Putamen (tissue), 1 donor: ENCODE data around the gene DDIAS.
"Not testable (repeated sequence)": the region's sequence is repeated elsewhere in the genome, so short reads cannot be mapped to it uniquely, and the experiment has no call there.

Experiments
- DNase-seq: peaks from one replicate; pipeline ENCODE4 v3.0.0-alpha.2; 2016; ENCODE audit warnings: low spot score

DDIAS gene

DNA sequence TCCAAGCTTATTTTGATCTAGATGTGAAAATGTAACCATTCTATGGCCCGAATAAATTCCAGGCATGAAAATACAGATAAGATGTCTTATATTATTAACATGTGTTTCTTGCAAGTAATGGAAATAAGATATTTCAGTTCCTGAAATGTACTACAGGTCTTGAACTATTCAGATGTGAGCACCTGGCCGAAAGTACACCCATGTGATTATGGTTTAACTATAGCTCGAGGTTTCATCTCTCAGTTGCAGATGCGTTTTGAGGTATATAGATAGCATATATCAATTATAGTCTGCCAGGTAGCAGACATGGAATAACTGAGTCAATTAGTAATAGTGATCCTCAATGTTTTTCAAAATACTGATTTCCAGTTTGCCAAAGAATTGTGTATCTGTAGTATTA, 68.3 kb downstream of the DDIAS start:
- DNase-seq = no peak

DNA sequence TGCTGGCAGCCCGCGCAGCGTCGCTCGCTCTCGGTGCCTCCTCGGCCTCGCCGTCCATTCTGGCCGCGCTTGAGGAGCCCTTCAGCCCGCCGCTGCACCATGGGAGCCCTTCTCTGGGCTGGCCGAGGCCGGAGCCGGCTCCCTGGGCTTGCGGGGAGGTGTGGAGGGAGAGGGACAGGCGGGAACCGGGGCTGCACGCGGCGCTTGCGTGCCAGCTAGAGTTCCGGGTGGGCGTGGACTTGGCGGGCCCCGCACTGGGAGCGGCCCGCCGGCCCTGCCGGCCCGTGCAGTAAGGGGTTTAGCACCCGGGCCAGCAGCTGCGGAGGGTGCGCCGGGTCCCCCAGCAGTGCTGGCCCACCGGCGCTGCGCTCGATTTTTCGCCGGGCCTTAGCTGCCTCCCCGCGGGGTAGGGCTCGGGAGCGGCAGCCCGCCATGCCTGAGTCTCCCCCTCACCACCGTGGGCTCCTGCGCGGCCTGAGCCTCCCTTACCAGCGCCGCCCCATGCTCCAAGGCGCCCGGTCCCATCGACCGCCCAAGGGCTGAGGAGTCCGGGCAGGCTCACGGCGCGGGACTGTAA, 69.1 kb downstream of the DDIAS start:
- not testable (repeated sequence) for DNase-seq

DNA sequence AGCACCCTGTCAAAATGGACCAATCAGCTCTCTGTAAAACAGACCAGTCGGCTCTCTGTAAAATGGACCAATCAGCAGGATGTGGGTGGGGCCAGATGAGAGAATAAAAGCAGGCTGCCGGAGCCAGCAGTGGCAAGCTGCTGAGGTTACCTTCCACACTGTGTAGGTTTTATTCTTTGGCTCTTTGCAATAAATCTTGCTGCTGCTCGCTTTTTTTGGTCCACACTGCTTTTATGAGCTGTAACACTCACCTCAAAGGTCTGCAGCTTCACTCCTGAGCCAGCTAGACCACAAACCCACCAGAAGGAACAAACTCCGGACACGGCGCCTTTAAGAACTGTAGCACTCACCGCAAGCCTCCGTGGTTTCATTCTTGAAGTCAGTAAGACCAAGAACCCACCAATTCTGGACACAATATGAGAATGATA, 70.0 kb downstream of the DDIAS start:
- DNase-seq = not testable (repeated sequence)

DNA sequence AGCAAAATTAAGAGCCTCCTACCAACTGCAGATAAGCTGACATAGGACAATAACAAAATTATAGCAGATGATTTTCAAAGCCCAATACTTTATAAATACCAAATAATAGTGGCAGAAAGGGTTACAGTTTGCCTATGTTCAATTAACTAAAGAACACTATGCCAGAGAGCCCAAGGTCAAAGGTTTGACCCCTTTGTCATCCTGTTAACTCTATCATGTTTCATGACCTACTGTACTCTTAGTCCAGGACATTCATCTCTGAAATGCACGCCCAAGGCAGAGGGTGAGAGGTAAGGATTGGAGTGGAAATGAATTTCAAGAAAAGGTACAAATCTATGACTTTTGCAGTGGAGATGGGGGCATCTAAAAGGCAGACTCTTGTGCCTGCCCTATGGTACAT, 70.6 kb downstream of the DDIAS start:
- DNase-seq = no peak

DNA sequence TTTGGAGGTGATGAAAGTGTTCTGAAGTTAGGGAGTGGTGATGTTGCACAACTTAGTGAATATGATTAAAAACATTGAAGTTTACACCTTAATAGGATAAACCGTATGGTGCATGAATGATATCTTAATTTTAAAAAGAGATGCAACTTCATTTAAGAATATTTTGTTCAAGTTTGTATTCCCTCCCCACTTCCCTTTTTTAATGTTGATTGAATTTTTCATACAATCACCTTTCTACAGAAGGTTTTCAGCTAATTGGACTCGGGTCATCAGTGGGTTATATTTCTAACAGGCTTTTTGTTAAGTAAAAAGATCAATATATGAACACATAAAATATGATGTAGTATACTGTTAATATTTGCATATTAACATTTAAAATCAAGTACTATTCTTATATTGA, 72.6 kb downstream of the DDIAS start:
- no peak for DNase-seq

DNA sequence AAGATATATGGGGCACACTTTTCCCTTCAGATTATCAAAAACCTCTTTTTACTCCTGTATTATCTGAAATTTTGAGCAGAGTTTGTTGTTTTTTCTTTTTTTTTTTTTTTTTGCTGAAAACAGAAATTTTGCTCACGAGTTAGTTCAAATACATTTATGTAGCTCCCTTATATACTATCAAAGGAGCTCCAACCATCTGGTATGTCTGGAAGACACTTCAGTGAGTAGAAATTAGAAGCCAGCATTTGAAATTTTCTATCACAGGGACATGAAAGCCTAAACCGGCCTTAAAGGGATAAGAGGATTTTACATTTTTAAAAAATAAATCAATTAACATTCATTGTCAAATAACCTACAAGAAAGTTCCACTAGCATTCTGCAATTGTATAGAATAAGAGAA, 73.3 kb downstream of the DDIAS start:
- DNase-seq = no peak

DNA sequence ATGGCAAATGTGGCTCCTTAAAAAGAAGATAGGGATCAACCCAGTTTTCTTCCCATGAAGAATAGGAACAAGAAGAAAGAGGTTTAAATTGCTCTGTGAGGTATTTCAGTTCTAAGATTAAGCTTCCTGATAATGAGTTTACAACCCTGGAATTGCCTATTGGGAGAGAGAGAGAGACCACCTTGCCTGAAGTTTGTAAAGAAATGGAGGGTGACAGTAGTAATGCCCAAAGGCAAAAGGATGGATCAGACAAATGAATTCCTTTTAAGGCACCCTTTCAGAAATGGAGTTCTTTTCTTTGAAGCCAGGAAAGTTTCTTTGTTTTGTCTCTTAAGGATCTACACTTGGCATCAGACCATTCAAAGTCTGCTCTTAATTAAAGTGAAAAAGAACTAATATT, 74.3 kb downstream of the DDIAS start:
- no peak for DNase-seq

DNA sequence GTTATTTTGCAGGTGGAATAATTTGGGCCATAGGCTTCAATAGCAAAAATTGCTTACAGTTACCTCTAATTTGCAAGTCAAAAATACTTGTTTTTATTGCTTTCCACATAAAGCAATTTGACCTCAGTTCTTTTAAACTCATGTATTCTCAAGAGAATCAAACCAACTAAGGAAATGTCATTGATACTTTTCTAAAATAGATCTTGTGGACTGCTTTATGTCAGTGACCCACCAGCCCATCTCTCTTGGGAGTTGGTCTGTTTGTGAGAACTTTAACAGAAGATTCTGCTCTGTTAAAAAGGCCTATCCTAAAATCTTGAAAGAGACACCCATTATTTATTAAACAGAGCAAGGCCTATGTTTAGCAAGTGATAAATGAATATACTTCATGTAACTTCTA, 75.2 kb downstream of the DDIAS start:
- DNase-seq = no peak

DNA sequence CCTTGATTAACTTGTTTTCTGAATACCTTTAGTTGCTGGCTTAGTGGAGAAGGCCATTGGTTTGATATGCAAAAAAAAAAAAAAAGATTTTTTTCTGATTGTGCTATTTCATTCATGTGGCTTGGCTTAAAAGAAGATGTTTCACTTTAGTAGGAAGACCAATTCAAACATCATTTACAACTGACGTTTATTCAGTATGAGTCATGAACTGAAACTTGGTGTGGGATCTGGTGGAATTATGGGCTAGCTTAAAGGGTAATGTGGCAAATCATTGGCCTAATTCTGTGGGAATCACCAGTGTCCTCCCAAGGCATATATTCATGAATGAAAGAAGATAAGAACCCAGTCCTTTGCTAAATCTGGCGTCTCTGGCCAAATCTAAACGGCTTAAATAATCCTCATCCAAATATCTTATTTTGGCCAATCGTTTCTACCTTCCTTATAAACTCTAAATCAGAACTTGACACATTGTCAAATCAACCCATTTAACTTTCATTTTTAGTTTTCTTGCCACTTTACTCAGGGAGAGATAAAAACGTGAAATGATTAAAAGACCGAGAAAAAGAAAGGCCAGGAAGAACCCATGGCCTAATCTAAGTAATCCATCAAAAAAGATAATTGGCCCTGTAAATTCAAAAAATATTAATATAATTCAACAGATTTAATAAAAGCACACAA, 77.0 kb downstream of the DDIAS start:
- DNase-seq = no peak

DNA sequence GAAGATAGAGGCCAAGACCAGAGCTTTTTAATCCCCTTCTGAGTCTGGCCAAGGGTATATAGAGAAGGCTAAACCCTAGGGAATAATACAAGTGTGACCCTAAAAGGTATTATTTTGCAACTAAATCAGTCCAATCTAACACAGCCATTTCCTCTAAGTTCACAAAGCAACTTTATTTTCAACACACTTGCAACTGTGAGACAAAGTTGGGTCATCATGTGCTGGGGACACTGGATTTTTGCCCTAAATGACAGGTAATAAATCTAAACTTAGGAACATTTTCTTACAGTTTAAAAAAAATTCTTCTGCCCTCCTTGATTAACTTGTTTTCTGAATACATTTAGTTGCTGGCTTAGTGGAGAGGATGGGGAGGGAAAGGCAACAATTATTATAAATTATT, 78.3 kb downstream of the DDIAS start:
- no peak for DNase-seq

DNA sequence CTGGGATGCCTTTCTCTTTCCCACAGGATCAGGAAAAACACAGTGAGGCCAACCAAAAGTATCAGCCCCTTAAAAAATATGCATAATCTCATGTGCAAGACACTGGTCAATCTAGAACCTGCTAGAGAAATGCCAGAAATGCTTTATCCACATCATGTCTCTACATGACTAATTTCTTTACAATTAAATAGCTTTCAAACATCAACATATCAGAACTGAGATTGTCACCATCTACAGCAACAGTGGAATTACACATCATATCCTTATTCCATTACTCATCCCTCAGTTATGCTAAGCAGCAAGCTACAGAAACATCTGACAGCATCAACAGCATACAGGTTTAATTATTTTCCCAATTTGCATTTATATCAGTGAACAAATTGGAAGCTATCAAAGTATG, 78.8 kb downstream of the DDIAS start:
- no peak for DNase-seq

DNA sequence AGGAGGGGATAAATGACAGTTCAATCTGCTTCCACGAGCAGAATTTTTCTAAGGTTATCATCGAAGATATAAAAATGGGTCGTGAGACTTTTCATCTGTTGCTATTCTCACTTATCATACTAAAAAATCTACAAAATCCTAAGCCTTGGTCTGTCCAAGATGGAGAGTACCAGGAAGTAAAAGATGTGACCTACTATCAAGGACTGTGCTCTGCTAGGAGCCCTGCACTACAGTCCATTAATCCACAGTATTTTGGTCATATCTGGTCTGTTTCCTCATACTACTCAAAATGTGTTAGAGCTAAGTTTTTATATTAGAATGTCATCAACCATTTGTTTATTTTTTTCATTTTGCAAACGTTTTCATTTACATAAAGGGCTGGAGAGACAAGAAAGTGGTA, 79.4 kb downstream of the DDIAS start:
- no peak for DNase-seq

DNA sequence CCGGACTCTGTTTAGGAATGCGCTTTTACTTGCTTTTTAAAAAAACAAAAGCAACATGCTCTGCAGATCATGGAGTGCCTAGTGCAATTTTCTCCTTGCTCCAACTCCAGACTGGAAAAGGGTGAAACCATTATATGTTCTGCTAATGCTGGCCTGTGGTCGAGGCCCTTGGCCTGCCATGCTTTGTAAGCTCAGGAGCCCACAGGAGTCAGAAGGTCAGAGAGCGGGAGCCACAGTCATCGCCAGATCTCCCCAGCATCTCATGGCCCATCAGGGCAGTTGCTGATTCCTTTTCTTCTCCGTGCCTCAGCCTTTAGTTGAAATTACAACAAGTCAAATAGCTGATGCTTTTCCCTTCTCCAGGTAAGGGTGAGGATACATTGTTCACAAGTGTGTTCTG, 80.3 kb downstream of the DDIAS start:
- DNase-seq = no peak
